Tongue (tissue), 2 donors: ENCODE results near the gene CCDC148. TPM values are rescaled to one million over a fixed set of nuclear protein-coding genes. Genes with fewer than 3 reads are reported as not detected.

Experiments
- DNase-seq: peaks from one replicate; pipeline ENCODE4 v3.0.0-alpha.2; 2015
- total RNA-seq: library from RNA; depleted of rRNA; stranded (reverse); fragments of >200 nt; gene quantifications from one replicate; pipeline ENCODE4 v1.2.3, GENCODE V29; 2014

The CCDC148 gene
- total RNA-seq, 1 donor from 2014 or later = 2.1 TPM

- DNase-seq = no peak
These were observed 244.3 kb downstream of the CCDC148 start for GRCh38 chr2:158212301-158212700.

- no peak for DNase-seq
These were observed 245.1 kb downstream of the CCDC148 start for GRCh38 chr2:158211502-158211901.

GRCh38 chr2:158207354-158207753, 249.2 kb downstream of the CCDC148 start:
- no peak for DNase-seq

- no peak for DNase-seq
These were observed 251.3 kb downstream of the CCDC148 start for GRCh38 chr2:158205215-158205614.

GRCh38 chr2:158204741-158205165, 251.8 kb downstream of the CCDC148 start:
- no peak for DNase-seq

- peak; percentile 58 for DNase-seq
These were observed 254.3 kb downstream of the CCDC148 start for GRCh38 chr2:158202161-158202815.

- DNase-seq = no peak
These were observed 256.5 kb downstream of the CCDC148 start for GRCh38 chr2:158199928-158200650.

- DNase-seq = no peak
These were observed 258.6 kb downstream of the CCDC148 start for GRCh38 chr2:158197940-158198339.

GRCh38 chr2:158194229-158194628, 262.3 kb downstream of the CCDC148 start:
- DNase-seq = no peak

GRCh38 chr2:158192515-158193443, 263.8 kb downstream of the CCDC148 start:
- DNase-seq = no peak

- peak; percentile 71 for DNase-seq
These were observed 265.3 kb downstream of the CCDC148 start for GRCh38 chr2:158191076-158191895.

GRCh38 chr2:158189526-158189925, 267.0 kb downstream of the CCDC148 start:
- no peak for DNase-seq

- no peak for DNase-seq
These were observed 268.6 kb downstream of the CCDC148 start for GRCh38 chr2:158187908-158188307.

GRCh38 chr2:158184556-158185343, 271.8 kb downstream of the CCDC148 start:
- peak; percentile 47 for DNase-seq

GRCh38 chr2:158184001-158184400, 272.6 kb downstream of the CCDC148 start:
- no peak for DNase-seq

GRCh38 chr2:158182676-158183295, 273.8 kb downstream of the CCDC148 start:
- DNase-seq = peak; percentile 72

GRCh38 chr2:158181171-158181570, 275.4 kb downstream of the CCDC148 start:
- no peak for DNase-seq

GRCh38 chr2:158179660-158180059, 276.9 kb downstream of the CCDC148 start:
- DNase-seq = peak; percentile 48

GRCh38 chr2:158178646-158179045, 277.9 kb downstream of the CCDC148 start:
- DNase-seq = peak; percentile 11

- no peak for DNase-seq
These were observed 281.6 kb downstream of the CCDC148 start for GRCh38 chr2:158174956-158175355.
